Tibial artery (tissue), 4 donors: ENCODE measurements around the gene CRYZ.

Source experiments
- DNase-seq, 2 donors: peaks; one replicate each; pipeline ENCODE4 v3.0.0-alpha.2; 2019
- H3K27ac ChIP-seq, 2 donors: fragments of 200-600 bp; sonication (generic) in 1 of 2; 1 replicate in 1 of 2; 2 replicates in 1 of 2; pipeline ENCODE4 v1.5.1; 2018 to 2019; ENCODE audit warnings: mild to moderate bottlenecking in 1 of 2
- H3K27me3 ChIP-seq, 2 donors: fragments of 200-600 bp; sonication (generic) in 1 of 2; one replicate each; pipeline versions ENCODE4 v1.5.1 to v1.6.0; 2016 to 2019
- H3K36me3 ChIP-seq, 3 donors: fragments of 200-600 bp; sonication (generic) in 2 of 3; one replicate each; pipeline ENCODE4 v1.5.1; 2016 to 2019; ENCODE audit warnings: mild to moderate bottlenecking in 2 of 3
- H3K4me1 ChIP-seq, 4 donors: fragments of 200-600 bp; sonication (generic) in 2 of 4; 1 replicate in 3 of 4; 2 replicates in 1 of 4; pipeline ENCODE4 v1.5.1; 2016 to 2019
- H3K4me3 ChIP-seq, 2 donors: fragments of 200-600 bp; sonication (generic) in 1 of 2; 1 replicate in 1 of 2; 2 replicates in 1 of 2; pipeline ENCODE4 v1.5.1; 2018 to 2019; ENCODE audit warnings: mild to moderate bottlenecking in 2 of 2
- H3K9me3 ChIP-seq, 3 donors: fragments of 200-600 bp; sonication (generic) in 1 of 3; one replicate each; pipeline ENCODE4 v1.5.1; 2016 to 2019
- intact Hi-C: fragments of 100-400 bp; cut with DNase I; formaldehyde crosslinking; loops from one replicate; pipeline ENCODE4 v1.15.0; 2023; ENCODE audit warnings: low total_unique reads
- TF ChIP-seq, protein P1 (sequence below), 2 experiments: fragments of 200-600 bp in 1 of 2; fragments of 450-650 bp in 1 of 2; IDR thresholded peaks; one replicate each; pipeline ENCODE4 v1.5.1; 2017 to 2019; ENCODE audit warnings: antibody characterized with exemption in 2 of 2, mild to moderate bottlenecking in 1 of 2, moderate library complexity in 1 of 2

CRYZ gene

DNA sequence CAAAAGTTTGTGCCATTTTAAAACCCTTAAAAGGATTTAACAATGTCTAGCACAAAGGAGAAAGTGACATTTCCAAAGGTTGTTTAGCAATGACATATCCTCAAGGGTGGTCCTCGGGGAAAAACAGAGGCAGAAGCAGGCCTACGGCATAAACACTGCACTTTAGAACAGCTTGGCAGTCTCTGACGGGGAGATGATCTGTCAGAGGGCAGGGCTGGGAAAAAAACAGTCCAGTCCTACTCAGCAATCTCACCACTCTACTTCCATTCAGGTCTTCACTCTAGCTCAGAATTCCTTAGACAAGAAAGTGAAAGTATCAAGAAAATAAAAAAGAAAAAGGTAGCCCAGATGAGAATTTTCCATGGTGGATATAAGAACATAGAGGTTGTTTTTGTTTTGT, 4.1 kb downstream of the CRYZ start:
- H3K27me3 ChIP-seq, result no peaks in the 10 kb centered on the region
- H3K4me3 ChIP-seq, result no peak overlapping the region
- no peak for DNase-seq
- H3K36me3 ChIP-seq, result peaks cover 6 to 18% (median 10%) of the 10 kb centered on the region in 3 donors
- H3K4me1 ChIP-seq, result peaks cover 0 to 43% (median 25%) of the 10 kb centered on the region in 4 donors
- intact Hi-C loops, result no loop called here
- TF ChIP-seq, protein P1, sequence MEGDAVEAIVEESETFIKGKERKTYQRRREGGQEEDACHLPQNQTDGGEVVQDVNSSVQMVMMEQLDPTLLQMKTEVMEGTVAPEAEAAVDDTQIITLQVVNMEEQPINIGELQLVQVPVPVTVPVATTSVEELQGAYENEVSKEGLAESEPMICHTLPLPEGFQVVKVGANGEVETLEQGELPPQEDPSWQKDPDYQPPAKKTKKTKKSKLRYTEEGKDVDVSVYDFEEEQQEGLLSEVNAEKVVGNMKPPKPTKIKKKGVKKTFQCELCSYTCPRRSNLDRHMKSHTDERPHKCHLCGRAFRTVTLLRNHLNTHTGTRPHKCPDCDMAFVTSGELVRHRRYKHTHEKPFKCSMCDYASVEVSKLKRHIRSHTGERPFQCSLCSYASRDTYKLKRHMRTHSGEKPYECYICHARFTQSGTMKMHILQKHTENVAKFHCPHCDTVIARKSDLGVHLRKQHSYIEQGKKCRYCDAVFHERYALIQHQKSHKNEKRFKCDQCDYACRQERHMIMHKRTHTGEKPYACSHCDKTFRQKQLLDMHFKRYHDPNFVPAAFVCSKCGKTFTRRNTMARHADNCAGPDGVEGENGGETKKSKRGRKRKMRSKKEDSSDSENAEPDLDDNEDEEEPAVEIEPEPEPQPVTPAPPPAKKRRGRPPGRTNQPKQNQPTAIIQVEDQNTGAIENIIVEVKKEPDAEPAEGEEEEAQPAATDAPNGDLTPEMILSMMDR (IDR thresholded peaks at IDR 0.05), result no peak
- H3K9me3 ChIP-seq, result no peaks in the 10 kb centered on the region
- no peak overlapping the region for H3K27ac ChIP-seq

DNA sequence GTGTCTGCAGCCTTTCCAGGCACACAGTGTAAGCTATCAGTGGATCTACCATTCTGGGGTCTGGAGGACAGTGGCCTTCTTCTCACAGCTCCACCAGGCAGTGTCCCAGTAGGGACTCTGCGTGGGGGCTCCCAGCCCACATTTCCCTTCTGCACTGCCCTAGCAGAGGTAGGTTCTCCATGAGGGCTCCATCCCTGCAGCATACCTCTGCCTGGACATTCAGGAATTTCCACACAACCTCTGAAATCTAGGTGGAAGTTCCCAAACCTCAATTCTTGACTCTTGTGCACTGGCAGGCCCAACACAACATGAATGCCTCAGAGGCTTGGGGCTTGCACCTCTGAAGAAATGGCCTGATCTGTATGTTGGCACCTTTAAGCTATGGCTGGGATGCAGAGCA, 6.8 kb downstream of the CRYZ start:
- peaks cover 0 to 31% (median 13%) of the 10 kb centered on the region in 4 donors for H3K4me1 ChIP-seq
- TF ChIP-seq, protein P1 (IDR thresholded peaks at IDR 0.05), result no peak
- no peak overlapping the region for H3K27ac ChIP-seq
- intact Hi-C loops, result no loop called here
- no peak for DNase-seq
- H3K27me3 ChIP-seq, result no peaks in the 10 kb centered on the region
- no peak overlapping the region for H3K4me3 ChIP-seq
- no peaks in the 10 kb centered on the region for H3K9me3 ChIP-seq
- H3K36me3 ChIP-seq, result peaks cover 32 to 45% (median 37%) of the 10 kb centered on the region in 3 donors

DNA sequence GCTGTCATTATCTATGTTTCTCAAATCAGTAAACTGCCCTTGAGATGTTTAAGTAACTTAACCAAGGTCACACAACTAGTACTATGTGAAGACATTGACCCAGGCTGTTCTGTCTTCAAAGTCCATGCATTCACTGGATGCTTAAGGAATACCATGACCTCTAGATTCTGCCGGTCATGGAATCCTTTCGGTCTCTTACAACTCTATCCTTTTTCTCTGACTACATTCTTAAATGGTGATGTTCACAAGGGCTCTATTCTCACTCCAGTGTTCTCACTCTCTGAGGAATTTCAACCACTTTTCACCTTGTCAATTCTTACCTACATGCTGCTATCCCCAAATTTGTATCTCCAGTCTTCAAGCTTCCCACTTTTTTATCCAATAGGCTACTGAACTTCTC, 15.2 kb downstream of the CRYZ start:
- DNase-seq, result no peak
- no peak overlapping the region for H3K27ac ChIP-seq
- H3K4me1 ChIP-seq, result peaks cover 0 to 12% (median 0%) of the 10 kb centered on the region in 4 donors
- no peak overlapping the region for H3K4me3 ChIP-seq
- H3K27me3 ChIP-seq, result no peaks in the 10 kb centered on the region
- intact Hi-C loops, result no loop called here
- peaks cover 74 to 90% (median 87%) of the 10 kb centered on the region in 3 donors for H3K36me3 ChIP-seq
- TF ChIP-seq, protein P1 (IDR thresholded peaks at IDR 0.05), result no peak
- no peaks in the 10 kb centered on the region for H3K9me3 ChIP-seq

DNA sequence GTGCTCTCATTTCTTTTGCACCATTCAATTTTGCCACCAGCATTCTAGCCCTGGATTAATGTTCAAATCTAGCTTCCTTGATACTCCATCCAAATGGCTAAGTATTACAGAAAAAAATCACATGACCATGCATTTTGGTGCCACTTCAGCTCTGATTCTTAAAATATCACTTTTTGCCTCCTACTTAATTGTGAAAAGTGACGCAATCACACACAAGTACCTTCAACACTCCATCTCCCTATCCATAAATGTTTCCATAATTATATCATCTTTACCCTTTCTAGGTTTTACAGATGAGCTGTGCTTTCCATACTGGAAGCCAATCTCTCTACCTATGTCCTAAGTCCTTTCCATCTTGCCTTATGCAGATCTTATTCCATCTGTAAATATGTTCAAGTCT, 16.0 kb downstream of the CRYZ start:
- DNase-seq, result no peak
- H3K36me3 ChIP-seq, result peaks cover 72 to 87% (median 85%) of the 10 kb centered on the region in 3 donors
- peaks cover 0 to 12% (median 0%) of the 10 kb centered on the region in 4 donors for H3K4me1 ChIP-seq
- TF ChIP-seq, protein P1 (IDR thresholded peaks at IDR 0.05), result no peak
- intact Hi-C loops, result no loop called here
- H3K27ac ChIP-seq, result no peak overlapping the region
- H3K27me3 ChIP-seq, result no peaks in the 10 kb centered on the region
- H3K4me3 ChIP-seq, result no peak overlapping the region
- H3K9me3 ChIP-seq, result no peaks in the 10 kb centered on the region

DNA sequence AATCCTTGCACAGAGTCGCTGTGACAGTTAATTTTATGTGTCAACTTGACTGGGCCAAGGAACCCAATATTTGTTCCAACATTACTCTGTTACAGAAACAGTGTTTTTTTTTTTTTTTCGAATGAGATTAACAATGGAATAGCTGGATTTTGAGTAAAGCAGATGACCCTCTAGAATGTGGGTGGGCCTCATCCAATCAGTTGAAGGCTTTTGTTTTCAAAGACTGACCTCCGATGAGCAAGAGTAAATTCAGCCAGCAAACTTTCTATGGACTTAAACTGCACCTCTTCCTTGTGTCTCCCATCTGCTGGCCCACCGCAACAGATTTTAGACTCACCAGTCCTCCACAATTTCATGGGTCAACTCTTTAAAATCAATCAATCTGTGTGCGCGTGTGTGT, 17.0 kb downstream of the CRYZ start:
- intact Hi-C loops, result no loop called here
- TF ChIP-seq, protein P1 (IDR thresholded peaks at IDR 0.05), result no peak
- peaks cover 0 to 12% (median 0%) of the 10 kb centered on the region in 4 donors for H3K4me1 ChIP-seq
- H3K36me3 ChIP-seq, result peaks cover 71 to 87% (median 82%) of the 10 kb centered on the region in 3 donors
- no peaks in the 10 kb centered on the region for H3K27me3 ChIP-seq
- DNase-seq, result no peak
- H3K9me3 ChIP-seq, result no peaks in the 10 kb centered on the region
- H3K4me3 ChIP-seq, result no peak overlapping the region
- H3K27ac ChIP-seq, result no peak overlapping the region

DNA sequence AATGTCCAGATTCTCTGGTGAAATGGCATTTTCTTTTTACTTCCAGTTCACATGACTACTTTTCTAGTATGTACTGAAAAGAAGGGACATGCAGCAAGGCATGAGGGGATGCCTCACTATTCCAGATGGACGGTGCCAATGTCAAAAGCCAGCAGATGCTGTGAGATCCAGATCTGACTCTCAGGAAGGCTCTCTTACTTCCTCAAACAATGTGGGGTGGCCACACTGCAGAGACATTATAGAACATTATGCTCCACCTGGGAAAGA, 17.7 kb downstream of the CRYZ start:
- TF ChIP-seq, protein P1 (IDR thresholded peaks at IDR 0.05), result no peak
- Histone ChIP-seq H3K27me3 (no peaks in the 10 kb centered on the region), H3K4me3 (no peak overlapping the region), H3K36me3 (peaks cover 68 to 81% (median 78%) of the 10 kb centered on the region in 3 donors), H3K27ac (no peak overlapping the region), H3K4me1 (peaks cover 0 to 12% (median 0%) of the 10 kb centered on the region in 4 donors), H3K9me3 (no peaks in the 10 kb centered on the region)
- intact Hi-C loops, result no loop called here
- DNase-seq, result no peak
